Adrenal gland (tissue), 12 donors: ENCODE results near the gene PERCC1. TPM values are rescaled to one million over a fixed set of nuclear protein-coding genes. Genes with fewer than 3 reads are reported as not detected.

ENCODE experiments used
- DNase-seq, 7 donors: peaks; one replicate each; pipeline ENCODE4 v3.0.0-alpha.2; 2019 to 2020
- H3K27ac ChIP-seq, 5 donors: fragments of 200-600 bp; sonication (generic) in 4 of 5; 1 replicate in 3 of 5; 2 replicates in 2 of 5; pipeline versions ENCODE4 v1.5.1 to v1.8.0; 2016 to 2020; ENCODE audit warnings: mild to moderate bottlenecking in 1 of 5
- H3K27me3 ChIP-seq: fragments of 200-600 bp; 2 replicates; pipeline ENCODE4 v1.8.0; 2021
- H3K36me3 ChIP-seq, 2 donors: fragments of 200-600 bp; replicated peaks in 1 of 2; 1 replicate in 1 of 2; 2 replicates in 1 of 2; pipeline versions ENCODE4 v1.5.1 to v1.8.0; 2018 to 2022
- H3K4me1 ChIP-seq, 2 donors: fragments of 200-600 bp; replicated peaks in 1 of 2; 1 replicate in 1 of 2; 2 replicates in 1 of 2; pipeline versions ENCODE4 v1.5.1 to v1.8.0; 2018 to 2021
- H3K4me3 ChIP-seq, 4 donors: fragments of 200-600 bp; sonication (generic) in 3 of 4; one replicate each; pipeline ENCODE4 v1.5.1; 2016 to 2018
- H3K9me3 ChIP-seq, 3 donors: fragments of 200-600 bp; sonication (generic) in 1 of 3; replicated peaks in 1 of 3; 1 replicate in 2 of 3; 2 replicates in 1 of 3; pipeline versions ENCODE4 v1.5.1 to v1.8.0; 2016 to 2021
- POLR2A ChIP-seq, 2 donors: fragments of 450-650 bp; IDR thresholded peaks; one replicate each; pipeline ENCODE4 v1.6.1; 2017; ENCODE audit warnings: antibody characterized with exemption in 2 of 2, mild to moderate bottlenecking in 2 of 2, moderate library complexity in 1 of 2
- WGBS, 4 donors: extraction: QIAGEN DNeasy Blood & Tissue Kit in 2 of 4; methylation state at CpG; one replicate each; pipeline versions ENCODE4 v1.1.5 to v1.1.7; 2013 to 2017; 5-methylcytosine and 5-hydroxymethylcytosine counted together
- intact Hi-C, 2 donors: fragments of 100-400 bp; cut with DNase I; formaldehyde crosslinking; loops; one replicate each; pipeline versions ENCODE4 v1.14.1 to v1.15.0; 2022 to 2023
- polyA plus RNA-seq, 3 donors: library from polyadenylated mRNA; stranded (reverse); fragments of 200-250 nt in 2 of 3; fragments of 350-450 nt in 1 of 3; fragmentation: Illumina TruSeq in 1 of 3; extraction: RNeasy Lipid Tissue Mini Kit (QIAGEN cat#74804) in 1 of 3; gene quantifications; one replicate each; pipeline ENCODE4 v1.2.3, GENCODE V29; 2013 to 2014
- total RNA-seq, 9 donors: library from RNA; depleted of rRNA in 4 of 9; stranded (reverse); fragments of >200 nt in 4 of 9; fragments of 120-200 nt in 1 of 9; fragmentation: NEBNext Ultra II Directional in 1 of 9; extraction: Animal tissue kit (Norgen Biotek cat#: 25700) in 1 of 9; gene quantifications; one replicate each; pipeline versions ENCODE4 v1.1.0 to v1.2.4, GENCODE V29; 2013 to 2023
- TF ChIP-seq, protein P1 (sequence below), 6 experiments: fragments of 450-650 bp in 4 of 6; fragments of 200-600 bp in 2 of 6; sonication (generic) in 1 of 6; IDR thresholded peaks; 1 replicate in 5 of 6; 2 replicates in 1 of 6; pipeline versions ENCODE4 v1.5.1 to v1.8.0; 2016 to 2021; ENCODE audit warnings: antibody characterized with exemption in 6 of 6, mild to moderate bottlenecking in 2 of 6, moderate library complexity in 1 of 6
- donor health status: healthy with polysubstance abuse.
- donor health status: Bipolar disorder and iron deficiency.
- donor health status: DM: yes; HTN: yes; CAD: no.
- donor health status: DM: no; HTN: no; CAD: no.
- donor health status: DM: no; HTN: no; CAD: no.
- donor health status: DM: yes; HTN: yes; CAD: no.

PERCC1 gene
- total and polyA plus RNA-seq, 12 donors = 0.69 TPM; not detected in 11

DNA sequence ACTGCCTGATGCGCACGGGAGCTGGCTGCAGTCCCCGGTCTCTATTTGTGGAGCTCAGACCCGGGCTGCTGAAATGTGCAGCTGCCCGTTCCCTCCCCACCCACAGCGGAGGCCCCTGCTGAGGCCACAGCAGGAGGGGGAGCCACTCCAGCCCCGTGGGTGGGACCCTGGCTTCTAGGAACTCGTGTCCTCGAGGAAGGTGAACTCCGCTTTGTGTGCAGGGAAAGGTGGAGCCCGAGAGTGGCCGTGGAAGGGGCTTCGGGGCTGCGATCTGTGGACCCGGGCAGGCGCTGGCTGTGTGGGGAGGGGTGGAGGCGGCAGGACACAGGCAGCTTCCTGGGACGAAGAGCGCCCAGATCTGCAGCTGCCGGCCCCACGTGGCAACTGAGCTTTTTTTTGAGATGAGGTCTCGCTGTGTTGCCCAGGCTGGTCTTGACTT lies 10.5 kb downstream of the PERCC1 start:
- intact Hi-C loops = no loop called here
- Histone ChIP-seq H3K4me3 (no peak overlapping the region), H3K4me1 (no peaks in the 10 kb centered on the region), H3K27me3 (no peaks in the 10 kb centered on the region), H3K36me3 (peaks cover 0 to 12% of the 10 kb centered on the region in 2 donors), H3K9me3 (no peaks in the 10 kb centered on the region), H3K27ac (no peak overlapping the region)
- no peak for TF ChIP-seq POLR2A (IDR thresholded peaks at IDR 0.05)
- TF ChIP-seq, protein P1, sequence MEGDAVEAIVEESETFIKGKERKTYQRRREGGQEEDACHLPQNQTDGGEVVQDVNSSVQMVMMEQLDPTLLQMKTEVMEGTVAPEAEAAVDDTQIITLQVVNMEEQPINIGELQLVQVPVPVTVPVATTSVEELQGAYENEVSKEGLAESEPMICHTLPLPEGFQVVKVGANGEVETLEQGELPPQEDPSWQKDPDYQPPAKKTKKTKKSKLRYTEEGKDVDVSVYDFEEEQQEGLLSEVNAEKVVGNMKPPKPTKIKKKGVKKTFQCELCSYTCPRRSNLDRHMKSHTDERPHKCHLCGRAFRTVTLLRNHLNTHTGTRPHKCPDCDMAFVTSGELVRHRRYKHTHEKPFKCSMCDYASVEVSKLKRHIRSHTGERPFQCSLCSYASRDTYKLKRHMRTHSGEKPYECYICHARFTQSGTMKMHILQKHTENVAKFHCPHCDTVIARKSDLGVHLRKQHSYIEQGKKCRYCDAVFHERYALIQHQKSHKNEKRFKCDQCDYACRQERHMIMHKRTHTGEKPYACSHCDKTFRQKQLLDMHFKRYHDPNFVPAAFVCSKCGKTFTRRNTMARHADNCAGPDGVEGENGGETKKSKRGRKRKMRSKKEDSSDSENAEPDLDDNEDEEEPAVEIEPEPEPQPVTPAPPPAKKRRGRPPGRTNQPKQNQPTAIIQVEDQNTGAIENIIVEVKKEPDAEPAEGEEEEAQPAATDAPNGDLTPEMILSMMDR (IDR thresholded peaks at IDR 0.05) = no peak
- WGBS, 4 donors = 81 to 92% (median 86%) methylated on average over 13 to 22 of the region's 22 CpGs
- no peak for DNase-seq

DNA sequence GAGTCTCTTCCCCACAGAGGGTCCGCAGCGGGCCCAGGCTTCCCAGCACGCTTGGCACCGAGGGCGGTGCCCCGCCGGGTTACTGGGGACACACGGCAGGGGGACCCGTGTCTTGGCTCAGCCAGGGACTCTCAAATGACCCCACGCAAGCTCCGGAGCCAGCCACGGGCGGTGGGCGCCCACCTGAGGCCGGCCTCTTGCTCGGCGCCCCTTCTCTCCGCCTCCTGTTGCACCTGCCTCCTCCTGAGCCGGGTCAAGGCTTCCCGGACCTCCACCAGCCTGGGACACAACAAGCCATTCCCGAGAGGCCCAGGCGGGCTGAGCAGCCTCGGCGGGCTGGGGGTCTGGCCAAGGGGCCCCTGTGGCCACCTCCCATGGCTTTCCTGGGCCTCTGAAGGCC lies 11.8 kb downstream of the PERCC1 start:
- no peak for DNase-seq
- Histone ChIP-seq H3K4me3 (no peak overlapping the region), H3K27me3 (no peaks in the 10 kb centered on the region), H3K27ac (no peak overlapping the region), H3K9me3 (no peaks in the 10 kb centered on the region), H3K36me3 (peaks cover 0 to 24% of the 10 kb centered on the region in 2 donors), H3K4me1 (no peaks in the 10 kb centered on the region)
- intact Hi-C loops = no loop called here
- TF ChIP-seq POLR2A (IDR thresholded peaks at IDR 0.05) = no peak
- TF ChIP-seq, protein P1 (IDR thresholded peaks at IDR 0.05) = no peak
- 78 to 92% (median 89%) methylated on average over 15 to 24 of the region's 24 CpGs for WGBS, 4 donors

DNA sequence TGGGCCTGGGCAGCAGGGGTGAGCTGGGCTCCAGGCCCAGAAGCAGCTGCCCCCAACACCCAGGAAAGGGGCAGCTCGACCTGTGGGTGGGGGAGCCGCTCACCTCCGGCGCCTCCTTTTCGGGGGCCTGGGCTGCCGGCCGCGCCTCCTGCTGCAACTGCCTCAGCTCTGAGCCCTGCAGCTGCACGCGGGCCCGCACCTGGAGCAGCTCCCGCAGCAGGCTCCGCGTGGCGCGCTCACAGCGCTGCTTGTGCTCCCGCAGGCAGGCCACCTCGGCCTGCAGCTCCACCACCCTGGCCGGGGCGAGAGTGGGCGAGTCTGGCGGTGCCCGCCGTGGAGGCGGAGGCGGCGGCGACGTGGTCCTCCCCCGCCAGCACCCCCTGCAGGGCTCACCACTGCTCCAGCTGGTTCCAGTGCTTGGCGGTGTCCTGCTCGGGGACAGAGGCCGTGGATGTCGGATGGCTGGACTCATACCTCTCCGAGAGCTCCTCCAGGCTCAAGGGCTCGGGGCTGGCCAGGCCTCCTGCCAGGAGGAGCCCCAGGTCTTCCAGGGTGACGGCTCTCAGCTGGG lies 12.6 kb downstream of the PERCC1 start:
- no peaks in the 10 kb centered on the region for H3K9me3 ChIP-seq
- H3K36me3 ChIP-seq = peaks cover 0 to 32% of the 10 kb centered on the region in 2 donors
- H3K27ac ChIP-seq = no peak overlapping the region
- no peak overlapping the region for H3K4me3 ChIP-seq
- TF ChIP-seq, protein P1 (IDR thresholded peaks at IDR 0.05) = no peak
- no peak for TF ChIP-seq POLR2A (IDR thresholded peaks at IDR 0.05)
- H3K4me1 ChIP-seq = no peaks in the 10 kb centered on the region
- DNase-seq = no peak
- no peaks in the 10 kb centered on the region for H3K27me3 ChIP-seq
- WGBS, 4 donors = 86 to 89% (median 89%) methylated on average over 7 to 38 of the region's 38 CpGs; no CpG with 5 or more reads in 1 of the 4 donors
- intact Hi-C loops = no loop called here

DNA sequence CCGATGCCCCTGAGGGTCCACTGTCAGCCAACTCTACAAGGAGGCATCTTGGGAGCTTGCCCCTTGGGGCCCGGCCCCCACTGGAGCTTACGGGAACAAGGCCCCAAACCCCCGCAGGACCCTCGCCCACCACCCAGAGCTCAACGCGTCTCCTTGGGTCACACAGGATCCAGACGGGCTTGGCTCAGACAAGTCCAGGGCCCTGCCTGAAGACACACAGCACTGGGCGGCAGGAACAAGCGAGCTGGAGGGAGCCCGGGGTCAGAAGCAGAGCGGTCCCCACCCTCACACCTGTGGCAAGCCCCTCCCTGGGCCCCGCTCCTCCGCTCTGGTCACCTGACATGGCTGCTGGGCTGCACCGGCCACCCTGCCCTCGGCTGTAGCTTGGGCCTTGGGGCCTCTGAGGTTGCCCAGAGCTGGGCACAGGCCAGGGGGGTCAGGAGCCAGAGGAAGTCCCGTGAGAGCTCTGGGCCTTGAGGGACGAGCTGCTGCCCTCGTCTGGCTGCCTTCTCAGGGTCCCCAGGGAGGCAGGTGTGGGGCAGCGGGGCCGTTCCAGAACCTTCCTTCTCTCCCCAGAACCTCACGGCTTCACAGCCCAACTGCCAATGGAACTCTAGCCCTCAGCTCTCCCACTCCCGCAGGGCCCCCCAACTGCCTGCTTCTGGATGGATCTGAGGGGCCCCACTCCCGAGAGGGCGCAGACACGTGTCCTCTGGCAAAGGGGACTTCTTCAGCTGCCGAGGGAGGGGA lies 13.3 kb downstream of the PERCC1 start, which contains the start of gene CCDC154:
CCDC154 (minus strand) TSS at position 577 of the 750 bp plus-strand sequence; CDS start at position 343, 234 bp downstream.
- intact Hi-C loops = no loop called here
- TF ChIP-seq, protein P1 (IDR thresholded peaks at IDR 0.05) = no peak
- TF ChIP-seq POLR2A (IDR thresholded peaks at IDR 0.05) = no peak
- Histone ChIP-seq H3K4me1 (no peaks in the 10 kb centered on the region), H3K36me3 (peaks cover 0 to 38% of the 10 kb centered on the region in 2 donors), H3K27me3 (no peaks in the 10 kb centered on the region), H3K4me3 (no peak within 1 kb of the TSS), H3K9me3 (no peaks in the 10 kb centered on the region), H3K27ac (no peak within 1 kb of the TSS)
- peak in 3 of 7 donors; percentile 42 to 53 (median 48) for DNase-seq
- WGBS, 4 donors = 69 to 84% (median 71%) methylated on average over 9 to 27 of the region's 27 CpGs
